GM13977 (cell line): ENCODE measurements around the gene TLK1.

Experiments
- DNase-seq: peaks from one replicate; pipeline ENCODE4 v3.0.0; 2012; ENCODE audit warnings: low spot score
- in situ Hi-C: fragments of 300-500 bp; cut with MboI; formaldehyde crosslinking; loops from one replicate; pipeline ENCODE4 v1.12.0; 2022; ENCODE audit warnings: low sequenced_read_pairs, low pct_unique_long_range_greater_than_20kb, mixed read lengths, inconsistent platforms; ENCODE audit not compliant: unreplicated experiment
- TF ChIP-seq, protein P1 (sequence below): IDR thresholded peaks from 2 replicates; pipeline ENCODE4 v1.5.1; 2012; ENCODE audit warnings: mild to moderate bottlenecking, control low read depth; ENCODE audit not compliant: insufficient read depth; ENCODE audit errors: extremely low read depth, missing control alignments

TLK1 gene

DNA sequence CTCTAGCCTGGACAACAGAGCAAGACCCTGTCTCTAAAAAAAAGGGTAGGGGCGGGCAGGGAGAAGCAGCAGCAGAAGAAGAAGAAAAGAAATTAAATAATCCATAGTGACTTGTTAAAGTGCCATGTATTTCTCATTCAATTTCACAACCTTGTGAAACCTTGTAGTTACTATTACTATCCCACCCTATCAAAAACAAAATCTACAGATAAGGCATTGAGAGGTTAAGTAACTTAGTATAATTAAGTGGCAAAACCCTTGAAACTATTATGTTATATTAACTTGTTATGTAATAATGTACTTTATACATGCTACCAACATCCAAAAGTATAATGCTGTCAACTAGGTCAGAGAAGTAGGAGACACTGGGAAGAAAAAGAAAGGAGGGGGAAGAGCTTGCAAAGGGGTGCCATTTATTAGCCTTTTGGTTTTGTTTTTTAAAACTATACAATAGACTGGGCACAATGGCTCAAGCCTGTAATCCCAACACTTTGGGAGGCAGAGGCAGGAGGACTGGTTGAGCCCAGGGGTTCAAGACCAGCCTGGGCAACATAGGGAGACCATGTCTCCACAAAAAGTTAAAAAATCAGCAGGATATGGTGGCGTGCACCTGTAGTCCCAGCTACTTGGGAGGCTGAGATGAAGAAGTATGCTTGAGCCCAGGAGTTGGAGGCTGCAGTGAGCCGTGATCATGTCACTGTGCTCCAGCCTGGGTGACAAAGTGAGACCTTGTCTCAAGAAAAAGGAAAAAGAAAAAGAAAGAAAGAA lies 11.3 kb downstream of the TLK1 start:
- no peak for DNase-seq
- in situ Hi-C loops: no loop called here
- TF ChIP-seq, protein P1, sequence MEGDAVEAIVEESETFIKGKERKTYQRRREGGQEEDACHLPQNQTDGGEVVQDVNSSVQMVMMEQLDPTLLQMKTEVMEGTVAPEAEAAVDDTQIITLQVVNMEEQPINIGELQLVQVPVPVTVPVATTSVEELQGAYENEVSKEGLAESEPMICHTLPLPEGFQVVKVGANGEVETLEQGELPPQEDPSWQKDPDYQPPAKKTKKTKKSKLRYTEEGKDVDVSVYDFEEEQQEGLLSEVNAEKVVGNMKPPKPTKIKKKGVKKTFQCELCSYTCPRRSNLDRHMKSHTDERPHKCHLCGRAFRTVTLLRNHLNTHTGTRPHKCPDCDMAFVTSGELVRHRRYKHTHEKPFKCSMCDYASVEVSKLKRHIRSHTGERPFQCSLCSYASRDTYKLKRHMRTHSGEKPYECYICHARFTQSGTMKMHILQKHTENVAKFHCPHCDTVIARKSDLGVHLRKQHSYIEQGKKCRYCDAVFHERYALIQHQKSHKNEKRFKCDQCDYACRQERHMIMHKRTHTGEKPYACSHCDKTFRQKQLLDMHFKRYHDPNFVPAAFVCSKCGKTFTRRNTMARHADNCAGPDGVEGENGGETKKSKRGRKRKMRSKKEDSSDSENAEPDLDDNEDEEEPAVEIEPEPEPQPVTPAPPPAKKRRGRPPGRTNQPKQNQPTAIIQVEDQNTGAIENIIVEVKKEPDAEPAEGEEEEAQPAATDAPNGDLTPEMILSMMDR: no peak

- in situ Hi-C loops: no loop called here
- no peak for DNase-seq
- TF ChIP-seq, protein P1: no peak
Measured at GRCh38 chr2:171147081-171147480, 13.6 kb downstream of the TLK1 start.

GRCh38 chr2:171146633-171147032 lies 14.1 kb downstream of the TLK1 start:
- TF ChIP-seq, protein P1: no peak
- DNase-seq: no peak
- in situ Hi-C loops: no loop called here

DNA sequence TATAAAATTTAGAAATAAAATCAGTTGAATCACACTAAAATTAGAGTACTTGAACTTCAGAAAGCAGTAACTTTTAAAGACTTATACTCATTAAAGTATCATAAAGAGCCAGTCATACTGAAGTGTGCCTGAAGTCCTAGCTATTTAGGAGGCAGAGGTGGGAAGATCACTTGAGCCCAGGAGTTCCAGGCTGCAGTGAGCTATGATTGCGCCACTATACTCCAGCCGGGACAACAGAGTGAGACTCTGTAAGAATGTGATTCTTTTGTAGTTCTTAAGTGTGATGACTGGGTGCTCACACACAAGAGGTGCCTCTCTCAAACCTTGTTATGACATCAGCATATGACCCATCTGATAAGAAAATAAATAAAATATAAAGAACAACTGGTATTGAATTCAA lies 14.6 kb downstream of the TLK1 start:
- in situ Hi-C loops: no loop called here
- TF ChIP-seq, protein P1: no peak
- no peak for DNase-seq

DNA sequence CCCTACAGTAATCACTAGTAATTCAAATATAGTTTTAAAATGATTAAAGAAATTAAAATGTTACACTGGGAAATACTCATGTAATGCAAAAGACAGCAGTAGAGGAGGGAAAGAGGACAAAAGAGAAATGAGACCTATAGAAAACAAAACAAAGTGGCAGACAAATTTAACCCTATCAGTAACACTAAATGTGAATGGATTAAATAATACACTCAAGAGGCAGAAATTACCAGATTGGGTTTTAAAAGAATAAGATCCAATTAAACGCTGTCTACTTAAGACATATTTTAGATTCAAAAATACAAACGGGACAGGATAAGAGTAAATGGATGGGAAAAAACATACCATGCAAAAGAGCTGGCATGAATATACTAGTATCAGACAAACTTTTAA lies 17.0 kb downstream of the TLK1 start:
- DNase-seq: no peak
- TF ChIP-seq, protein P1: no peak
- in situ Hi-C loops: no loop called here

- in situ Hi-C loops: no loop called here
- TF ChIP-seq, protein P1: no peak
- DNase-seq: no peak
Measured at GRCh38 chr2:171142398-171142797, 18.3 kb downstream of the TLK1 start.
